AG04449 (cell line): Measurements from ENCODE around the gene PARP1.
"Not testable (repeated sequence)": the region's sequence is repeated elsewhere in the genome, so short reads cannot be mapped to it uniquely, and the experiment has no call there.

ENCODE experiments used
- CTCF ChIA-PET: fragments of 350-600 bp; formaldehyde crosslinking; extraction: SDS; loops from one replicate; lab custom pipeline; 2021; ENCODE audit warnings: antibody characterized with exemption; lab: Yijun Ruan, JAX
- POLR2A ChIA-PET: fragments of 400-600, 350-600 bp; formaldehyde crosslinking; extraction: SDS; loops from one replicate; lab custom pipeline; 2020; ENCODE audit warnings: antibody characterized with exemption, inconsistent platforms; lab: Yijun Ruan, JAX
- DNase-seq: peaks from one replicate; pipeline ENCODE4 v3.0.0-alpha.2; 2010; ENCODE audit warnings: low read depth, low spot score
- H3K4me3 ChIP-seq: 2 replicates; pipeline ENCODE4 v1.5.1; 2011; ENCODE audit warnings: low read depth, mild to moderate bottlenecking, control low read depth, low read length
- TF ChIP-seq, protein P1 (sequence below): IDR thresholded peaks from one replicate; pipeline ENCODE4 v1.5.1; 2011; ENCODE audit warnings: mild to moderate bottlenecking, moderate library complexity, low read length, control low read depth, inconsistent platforms; ENCODE audit not compliant: insufficient read depth; ENCODE audit errors: missing control alignments

PARP1 gene

DNA sequence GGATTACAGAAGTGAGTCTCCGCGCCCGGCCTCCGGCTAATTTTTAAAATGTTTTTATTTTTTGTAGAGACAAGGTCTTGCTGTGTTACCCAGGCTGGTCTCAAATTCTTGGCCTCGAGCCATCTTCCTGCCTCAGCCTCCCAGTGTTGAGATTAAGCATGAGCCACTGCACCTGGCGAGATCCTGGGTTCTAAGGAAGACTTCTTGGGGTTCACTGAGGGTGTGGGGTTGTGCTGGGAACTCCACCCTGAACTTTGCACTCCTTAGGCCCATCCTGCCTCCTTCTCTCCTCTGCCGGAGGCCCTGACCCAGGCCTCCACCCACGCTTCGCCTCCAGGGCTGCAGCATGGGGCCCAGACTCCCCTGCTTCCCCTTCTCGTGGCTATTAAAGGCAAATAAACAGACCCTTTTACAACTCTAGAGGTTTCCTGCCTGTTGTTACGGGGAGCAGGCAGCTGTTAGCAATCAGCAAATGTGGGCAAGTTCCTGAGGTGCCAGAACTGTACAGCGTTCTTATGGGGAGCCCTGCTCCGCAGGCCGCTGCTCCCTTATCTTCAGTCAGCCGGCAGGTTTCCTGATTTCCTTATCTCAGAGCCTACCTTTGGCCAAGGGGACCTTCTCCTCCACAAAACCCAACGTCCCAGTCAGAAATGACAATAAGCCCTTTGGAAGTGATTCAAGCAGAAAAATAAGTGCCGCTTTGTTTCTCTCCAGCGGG is 57.9 kb downstream of the PARP1 start:
- CTCF ChIA-PET = no interaction called here
- no peak overlapping the region for H3K4me3 ChIP-seq
- DNase-seq = no peak
- POLR2A ChIA-PET = no interaction called here
- TF ChIP-seq, protein P1, sequence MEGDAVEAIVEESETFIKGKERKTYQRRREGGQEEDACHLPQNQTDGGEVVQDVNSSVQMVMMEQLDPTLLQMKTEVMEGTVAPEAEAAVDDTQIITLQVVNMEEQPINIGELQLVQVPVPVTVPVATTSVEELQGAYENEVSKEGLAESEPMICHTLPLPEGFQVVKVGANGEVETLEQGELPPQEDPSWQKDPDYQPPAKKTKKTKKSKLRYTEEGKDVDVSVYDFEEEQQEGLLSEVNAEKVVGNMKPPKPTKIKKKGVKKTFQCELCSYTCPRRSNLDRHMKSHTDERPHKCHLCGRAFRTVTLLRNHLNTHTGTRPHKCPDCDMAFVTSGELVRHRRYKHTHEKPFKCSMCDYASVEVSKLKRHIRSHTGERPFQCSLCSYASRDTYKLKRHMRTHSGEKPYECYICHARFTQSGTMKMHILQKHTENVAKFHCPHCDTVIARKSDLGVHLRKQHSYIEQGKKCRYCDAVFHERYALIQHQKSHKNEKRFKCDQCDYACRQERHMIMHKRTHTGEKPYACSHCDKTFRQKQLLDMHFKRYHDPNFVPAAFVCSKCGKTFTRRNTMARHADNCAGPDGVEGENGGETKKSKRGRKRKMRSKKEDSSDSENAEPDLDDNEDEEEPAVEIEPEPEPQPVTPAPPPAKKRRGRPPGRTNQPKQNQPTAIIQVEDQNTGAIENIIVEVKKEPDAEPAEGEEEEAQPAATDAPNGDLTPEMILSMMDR = no peak

- TF ChIP-seq, protein P1 = no peak
- ChIA-PET CTCF (interaction anchor here (1.0 kb wide), 1 partner anchor 223 kb away, joined by 3 read pairs; no protein-coding TSS in a partner anchor), POLR2A (no interaction called here)
- H3K4me3 ChIP-seq = no peak overlapping the region
- DNase-seq = no peak
These were observed 58.8 kb downstream of the PARP1 start for GRCh38 chr1:226349081-226349480.

- no peak overlapping the region for H3K4me3 ChIP-seq
- POLR2A ChIA-PET = no interaction called here
- TF ChIP-seq, protein P1 = no peak
- DNase-seq = no peak
- CTCF ChIA-PET = interaction anchor here (1.1 kb wide), 1 partner anchor 12 kb away, joined by 3 read pairs; no protein-coding TSS in a partner anchor
These were observed 63.2 kb downstream of the PARP1 start for GRCh38 chr1:226344441-226345259.

GRCh38 chr1:226342656-226343055 is 65.2 kb downstream of the PARP1 start:
- TF ChIP-seq, protein P1 = no peak
- ChIA-PET CTCF (no interaction called here), POLR2A (no interaction called here)
- H3K4me3 ChIP-seq = no peak overlapping the region
- DNase-seq = no peak

GRCh38 chr1:226340111-226340510 is 67.8 kb downstream of the PARP1 start:
- CTCF ChIA-PET = interaction anchor here (1.4 kb wide), 1 partner anchor 215 kb away, joined by 3 read pairs; no protein-coding TSS in a partner anchor
- POLR2A ChIA-PET, H3K4me3 ChIP-seq, DNase-seq: not testable (repeated sequence)

- DNase-seq = no peak
- POLR2A ChIA-PET = no interaction called here
- H3K4me3 ChIP-seq = no peak overlapping the region
- TF ChIP-seq, protein P1 = no peak
- CTCF ChIA-PET = interaction anchor here (1.7 kb wide), 1 partner anchor 212 kb away, joined by 4 read pairs; no protein-coding TSS in a partner anchor
These were observed 70.5 kb downstream of the PARP1 start for GRCh38 chr1:226337276-226337875.
